GM21423 (cell line): Measurements from ENCODE around the gene ARHGAP29.

ENCODE experiments used
- ATAC-seq: cut with Tn5 transposase; IDR thresholded peaks from one replicate; pipeline ENCODE4 v1.9.1; 2021; ENCODE audit warnings: mild to moderate bottlenecking, moderate library complexity; ENCODE audit not compliant: unreplicated experiment

Gene ARHGAP29

DNA sequence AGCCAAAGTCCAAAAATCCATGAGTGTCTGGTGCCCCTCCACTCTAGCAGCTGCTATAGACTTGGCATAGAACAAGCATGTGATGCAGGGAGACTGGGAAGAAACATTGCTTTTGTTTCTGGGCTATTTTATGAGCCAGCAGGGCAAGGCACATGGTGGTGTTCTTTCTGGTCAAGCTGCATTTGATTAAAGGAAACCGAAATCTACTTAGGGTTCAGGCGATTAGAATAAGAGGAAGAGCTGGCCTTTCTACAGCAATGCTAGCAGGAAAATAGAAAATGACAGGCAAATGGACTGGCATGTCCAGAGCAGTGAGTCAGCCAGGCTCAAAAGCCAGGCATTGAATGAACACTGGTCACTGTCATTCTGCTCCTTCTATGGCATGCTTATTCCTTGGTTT is 28.5 kb upstream of the ARHGAP29 start:
- no peak for ATAC-seq

DNA sequence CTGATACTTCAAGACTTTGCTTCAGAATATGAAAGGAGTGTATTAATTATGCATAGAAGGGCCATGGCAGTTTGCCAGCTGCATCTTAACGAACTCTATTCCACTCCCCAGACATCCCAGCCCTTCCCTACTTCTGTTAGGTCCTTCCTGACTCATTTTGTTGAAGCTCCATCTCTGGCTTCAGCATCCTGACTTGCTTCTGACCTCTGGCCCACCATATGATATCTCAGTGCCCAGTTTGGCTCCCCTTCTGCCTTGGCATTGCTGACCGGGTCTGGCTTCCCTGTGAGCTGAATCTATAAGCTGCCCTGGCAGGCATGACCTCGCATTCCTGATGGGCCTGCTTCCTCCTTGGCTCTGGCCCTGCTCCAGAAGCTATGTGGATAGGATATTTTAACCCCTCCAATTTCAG is 27.6 kb upstream of the ARHGAP29 start:
- no peak for ATAC-seq

DNA sequence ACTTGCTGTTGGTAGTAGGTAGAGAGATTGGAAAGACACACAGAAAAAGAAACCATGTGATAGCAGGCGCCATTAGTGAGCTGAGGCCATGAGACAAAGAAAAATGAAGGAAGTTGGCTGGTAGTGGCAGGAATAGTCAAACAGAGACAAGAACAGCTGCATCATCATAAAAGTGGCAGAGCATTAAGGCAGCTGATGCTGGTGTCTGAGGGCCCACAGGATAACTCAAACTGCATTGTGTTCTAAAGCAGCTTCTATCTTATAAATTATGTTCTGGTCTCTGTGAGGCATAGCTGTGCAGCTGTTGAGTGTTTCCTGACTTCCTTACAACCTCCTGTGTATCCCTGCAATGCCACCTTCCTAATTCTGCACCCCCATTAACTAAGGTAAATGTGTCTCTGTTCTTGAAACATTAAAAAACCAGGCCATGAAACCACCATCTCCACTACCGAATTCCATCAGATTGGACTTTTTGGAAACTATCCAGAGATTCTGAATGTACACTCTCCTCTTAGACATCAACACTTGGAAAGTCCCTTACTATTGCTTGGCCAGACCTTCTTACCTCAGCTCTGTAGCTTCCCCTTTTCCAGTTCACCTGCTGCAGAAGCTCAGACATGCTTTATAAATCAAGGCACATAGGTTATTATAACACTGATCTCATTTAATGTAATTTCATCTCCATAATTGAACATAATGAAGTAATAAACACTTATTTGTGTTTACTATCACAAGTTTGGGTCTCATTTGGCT is 23.4 kb upstream of the ARHGAP29 start:
- no peak for ATAC-seq

DNA sequence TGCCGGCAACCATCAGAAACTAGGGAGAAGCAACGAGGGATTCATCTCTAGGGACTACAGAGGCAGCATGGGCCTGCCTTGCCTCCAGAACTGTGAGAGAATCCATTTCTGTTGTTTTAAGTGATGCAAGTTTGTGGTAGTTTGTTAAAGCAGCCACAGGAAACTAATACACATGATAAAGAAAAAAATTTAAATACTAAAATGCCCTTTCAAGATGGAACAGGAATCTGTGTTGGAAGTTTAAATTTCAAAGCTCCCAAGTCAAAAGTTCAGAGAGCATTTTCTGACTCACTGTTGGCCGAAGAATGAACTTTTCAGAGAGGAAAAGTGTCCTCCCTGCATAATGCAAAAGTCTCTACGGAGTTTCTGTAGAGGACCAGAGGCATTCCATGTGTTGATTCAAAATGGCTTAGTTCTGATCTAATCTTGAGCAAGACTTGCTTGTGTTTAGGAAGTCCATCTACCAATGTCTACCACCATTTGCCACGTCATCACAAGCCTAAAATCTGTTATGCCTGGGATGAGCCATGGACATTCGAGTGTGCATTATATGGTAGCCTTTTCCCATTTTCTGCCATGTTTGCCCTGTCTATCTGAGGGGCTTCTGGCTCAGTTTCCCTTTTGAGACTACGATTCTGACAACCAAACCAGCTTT is 22.4 kb upstream of the ARHGAP29 start:
- no peak for ATAC-seq

DNA sequence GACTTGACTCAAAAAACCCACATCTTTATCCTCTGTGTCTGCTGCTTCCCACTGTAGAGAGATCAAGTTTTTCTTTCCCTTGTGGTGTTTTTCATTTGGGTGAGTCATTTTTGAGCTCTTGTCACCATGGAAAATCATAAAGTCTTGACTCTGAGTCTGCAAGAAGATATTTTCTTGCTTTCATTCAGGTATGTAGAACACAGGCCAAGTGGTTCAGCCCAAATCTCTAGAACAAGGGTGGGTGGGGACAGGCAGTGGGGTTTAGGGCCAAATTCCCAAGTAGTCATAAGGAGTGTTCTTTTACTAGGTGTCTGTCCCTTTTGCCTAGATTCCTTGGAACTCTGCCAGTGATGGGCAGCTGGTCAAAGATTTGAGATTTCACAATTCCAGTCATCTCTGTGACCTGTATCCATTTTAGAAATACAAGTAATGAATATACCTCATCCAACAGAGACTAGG is 21.5 kb upstream of the ARHGAP29 start:
- no peak for ATAC-seq

DNA sequence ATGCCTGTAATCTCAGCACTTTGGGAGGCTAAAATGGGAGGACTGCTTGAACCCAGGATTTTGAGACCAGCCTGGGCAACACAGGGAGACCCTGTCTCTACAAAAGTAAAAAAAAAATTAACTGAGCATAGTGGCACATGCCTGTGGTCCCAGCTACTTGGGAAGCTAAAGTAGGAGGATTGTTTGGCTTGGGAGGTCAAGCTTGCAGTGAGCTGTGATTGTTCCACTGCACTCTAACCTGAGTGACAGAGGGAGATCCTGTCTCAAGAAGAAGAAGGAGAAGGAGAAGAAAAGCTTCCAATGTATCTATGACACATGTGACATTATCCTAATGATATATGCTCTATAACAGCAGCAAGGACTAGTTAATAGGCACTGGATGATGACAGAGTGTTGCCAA is 20.1 kb upstream of the ARHGAP29 start:
- ATAC-seq: no peak

DNA sequence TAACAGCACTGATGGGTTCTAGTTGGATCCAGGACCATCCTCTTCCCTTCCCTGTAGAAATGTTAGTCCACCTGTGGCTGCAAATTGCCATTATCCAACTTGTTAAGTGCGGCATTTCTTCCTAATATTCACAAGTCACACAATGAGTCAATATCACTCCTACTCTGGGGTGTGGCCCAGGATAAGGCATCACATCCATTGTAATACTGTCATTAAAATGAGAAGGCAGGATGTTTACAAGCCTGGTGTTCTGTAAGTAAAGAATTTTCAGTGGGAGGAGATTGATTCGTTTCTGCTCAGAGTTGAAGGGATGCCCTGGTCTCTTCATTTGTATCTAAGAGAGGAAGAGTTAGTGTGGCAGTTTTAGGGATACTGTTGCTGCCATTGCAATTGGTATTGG is 18.1 kb upstream of the ARHGAP29 start:
- ATAC-seq: no peak

DNA sequence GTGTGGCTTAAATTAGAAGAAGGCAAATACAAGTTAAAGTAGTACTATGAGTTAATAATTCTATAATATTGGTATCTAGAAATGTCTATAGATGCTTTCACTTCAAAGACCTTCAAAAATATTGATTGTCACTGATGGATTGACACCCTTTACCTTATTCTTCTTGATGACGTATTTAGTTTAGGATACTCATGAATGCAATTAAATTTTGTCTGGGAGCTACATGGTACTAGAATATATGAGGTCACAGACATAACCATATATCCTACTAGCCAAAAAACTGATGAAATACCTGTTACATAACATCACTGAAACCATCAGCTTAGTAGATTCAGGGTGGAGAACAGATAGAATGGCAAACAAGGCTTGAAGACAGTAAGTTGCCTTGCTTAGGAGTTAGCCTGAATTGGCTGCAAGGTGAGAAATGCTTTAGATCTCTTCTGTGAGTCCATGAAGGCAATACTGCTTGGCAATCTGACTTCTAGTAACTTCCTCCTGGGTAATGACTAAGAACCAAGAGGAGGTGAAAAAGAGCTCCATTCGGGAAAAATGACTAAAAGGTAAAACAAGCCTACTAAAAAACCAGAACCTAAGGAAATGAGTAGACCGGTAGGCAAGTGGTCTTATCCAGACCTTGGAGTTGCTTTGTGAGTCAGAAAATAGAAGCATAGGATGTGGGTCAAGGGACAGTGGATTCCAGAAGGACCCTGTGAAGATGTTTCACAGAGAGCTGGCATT is 16.9 kb upstream of the ARHGAP29 start:
- no peak for ATAC-seq

DNA sequence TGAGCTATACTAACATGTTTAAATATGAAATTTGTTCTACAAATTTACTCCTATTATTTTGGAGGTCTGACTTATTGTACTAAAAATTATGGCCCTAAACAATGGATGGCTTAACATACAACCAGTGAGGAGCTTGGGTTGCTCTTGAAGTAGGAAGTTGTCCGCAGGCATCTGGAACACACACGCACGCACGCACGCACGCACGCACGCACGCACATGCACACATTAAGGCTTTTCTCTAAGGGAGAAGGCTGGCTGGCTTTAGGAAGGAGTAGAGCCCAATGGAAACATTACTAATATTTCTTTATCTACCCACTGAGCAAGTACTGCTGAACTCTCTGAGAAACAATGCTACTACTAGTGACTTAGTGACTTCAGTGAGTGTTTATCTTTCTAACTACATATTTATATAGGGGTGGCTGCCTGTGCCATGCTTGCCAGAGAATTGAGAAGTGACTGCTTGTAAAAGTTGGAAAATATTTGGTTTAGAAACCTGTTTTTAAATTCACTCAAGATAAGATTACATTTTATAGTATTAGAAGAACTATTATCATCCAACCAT is 16.2 kb upstream of the ARHGAP29 start:
- ATAC-seq: no peak

DNA sequence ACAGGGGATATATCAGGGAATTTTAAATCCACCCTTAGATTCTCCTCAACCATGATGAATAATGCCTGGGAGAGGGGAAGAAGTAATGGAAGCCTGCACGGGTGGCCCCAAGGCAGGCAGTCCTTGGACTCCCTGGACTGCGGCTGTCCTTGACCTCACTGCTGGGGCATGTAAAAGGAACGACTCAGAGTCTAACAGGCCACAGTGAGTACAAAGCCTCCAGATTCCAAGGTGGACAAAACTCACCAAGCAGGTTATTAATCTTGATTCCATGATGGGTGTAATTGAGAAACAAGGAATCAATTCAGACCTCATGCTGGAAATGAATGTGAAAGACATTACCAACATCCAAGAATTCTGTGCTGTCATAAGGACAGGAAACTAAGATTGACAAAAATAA is 13.0 kb upstream of the ARHGAP29 start:
- ATAC-seq: no peak

DNA sequence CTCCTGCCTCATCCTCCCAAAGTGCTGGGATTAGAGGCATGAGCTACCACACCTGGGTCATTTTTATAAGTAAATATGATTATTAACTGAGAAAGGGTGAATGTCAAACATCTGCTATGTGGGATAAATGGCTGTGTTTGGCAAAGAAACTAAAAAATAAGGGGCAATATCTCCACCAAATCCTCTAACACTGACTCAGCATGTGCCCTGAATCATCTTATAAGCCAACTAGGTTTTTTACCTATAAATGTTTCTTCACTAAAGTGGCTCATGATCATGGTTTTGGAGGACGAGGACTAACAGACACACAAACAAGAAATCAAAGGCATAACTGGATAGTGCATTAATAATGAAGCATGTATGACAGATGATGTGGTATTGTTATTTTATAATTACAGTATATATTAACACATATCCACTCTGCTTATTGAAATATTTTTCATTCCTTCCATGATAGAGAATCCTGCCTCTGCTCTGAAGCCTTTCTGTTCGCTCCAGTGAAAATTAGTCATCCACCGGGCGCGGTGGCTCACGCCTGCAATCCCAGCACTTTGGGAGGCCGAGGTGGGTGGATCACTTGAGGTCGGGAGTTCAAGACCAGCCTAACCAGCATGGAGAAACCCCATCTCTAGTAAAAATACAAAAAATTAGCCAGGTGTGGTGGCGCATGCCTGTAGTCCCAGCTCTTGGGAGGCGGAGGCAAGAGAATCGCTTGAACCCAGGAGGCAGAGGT is 11.7 kb upstream of the ARHGAP29 start:
- no peak for ATAC-seq

DNA sequence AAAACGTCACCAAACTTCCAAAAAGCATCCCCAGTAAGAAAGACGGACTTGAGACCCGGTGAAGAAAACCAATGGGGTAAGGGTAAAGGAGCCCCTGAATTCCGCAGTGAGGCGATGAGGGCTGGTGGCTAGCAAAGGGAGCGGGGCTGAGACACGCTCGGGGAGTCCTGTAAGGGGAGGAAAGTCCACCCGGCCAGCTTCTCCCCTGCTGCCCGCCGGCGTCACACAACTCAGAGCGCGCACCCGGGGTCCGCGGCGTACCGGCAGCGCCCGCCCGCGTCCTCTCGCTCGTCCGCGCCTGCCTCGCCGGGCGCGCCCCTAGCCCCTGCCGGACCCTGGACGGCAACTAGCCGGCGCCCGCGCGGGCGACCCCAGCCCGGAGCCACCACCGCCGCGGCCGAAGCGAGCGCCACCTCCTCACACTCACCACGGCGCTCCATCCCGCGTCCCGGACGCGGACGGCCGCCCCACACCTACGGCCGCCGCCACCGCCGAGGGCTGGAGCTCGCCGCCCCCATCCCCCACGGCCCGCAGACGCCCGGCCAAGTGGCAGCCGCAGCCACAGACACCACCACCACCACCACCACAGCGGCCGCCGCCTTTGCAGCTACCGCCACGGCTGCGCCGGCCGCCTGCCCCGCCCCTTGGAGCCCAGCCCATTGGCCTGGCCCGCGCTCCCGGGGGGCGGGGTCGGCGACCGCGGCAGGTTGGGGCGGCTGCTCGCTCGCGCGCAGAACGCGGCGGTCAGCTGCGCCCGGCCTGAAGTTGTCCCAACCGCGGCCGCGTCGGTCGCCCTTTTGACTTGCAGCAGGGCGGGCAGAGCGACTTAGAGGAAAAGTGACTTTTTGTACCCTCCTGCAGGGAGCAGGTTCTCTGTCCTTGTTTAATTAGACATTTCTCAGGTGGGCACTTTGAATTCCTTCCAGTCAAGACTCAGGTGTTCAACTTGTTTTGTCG is 10.0 kb upstream of the ARHGAP29 start:
- peak; percentile 70 for ATAC-seq

DNA sequence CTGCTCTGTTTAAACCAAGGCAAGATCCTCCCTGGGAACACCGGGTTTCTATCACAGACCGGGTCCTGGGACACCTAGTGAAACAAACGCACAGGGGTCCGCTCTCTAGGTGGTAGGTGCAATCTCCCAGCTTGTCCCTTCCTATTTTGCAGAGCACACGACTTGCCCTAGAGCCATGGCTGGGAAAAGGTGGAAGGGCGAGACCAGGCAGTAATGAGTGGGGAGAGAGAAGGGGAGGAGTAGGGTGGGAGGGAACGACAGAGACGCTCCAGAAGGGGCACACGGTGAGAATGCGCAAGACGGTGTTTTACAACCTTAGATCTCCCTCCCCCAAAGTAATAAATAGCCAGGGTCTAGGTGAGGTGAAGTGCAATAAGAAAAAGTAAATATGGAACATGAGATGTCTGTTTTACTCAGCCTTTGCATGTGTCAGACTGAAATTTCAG is 9.3 kb upstream of the ARHGAP29 start:
- ATAC-seq: no peak

DNA sequence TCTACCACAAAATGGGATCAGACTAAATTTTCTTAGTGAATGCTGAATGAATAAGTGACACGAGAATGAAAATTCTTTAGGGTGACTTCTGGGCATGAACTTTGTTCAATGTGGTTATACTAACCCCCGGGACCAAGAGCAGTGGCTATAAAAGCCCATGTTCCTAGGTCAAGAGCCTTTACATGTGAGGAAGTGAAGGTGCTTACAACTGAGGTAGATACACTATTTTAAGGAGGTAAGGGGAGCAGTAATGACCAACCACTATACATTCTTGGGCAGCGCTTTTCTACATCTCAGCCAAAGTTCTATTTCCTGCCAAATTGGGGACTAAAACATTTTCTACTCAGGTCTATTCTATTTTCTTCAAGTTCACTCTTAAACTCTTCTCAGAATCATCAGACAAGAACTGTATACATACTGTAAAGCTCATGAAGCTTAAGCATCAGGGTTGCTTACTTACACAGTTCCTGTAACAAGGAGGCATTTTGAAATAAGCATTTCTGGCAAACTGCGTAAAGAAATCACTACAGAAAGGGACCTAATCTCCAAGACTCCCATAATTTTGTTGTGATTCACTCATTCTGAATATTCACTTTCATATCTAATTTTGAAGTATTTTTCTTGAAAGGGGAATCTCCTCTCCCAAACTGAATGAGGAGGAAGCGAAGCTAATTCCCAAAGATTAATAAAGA is 8.5 kb upstream of the ARHGAP29 start:
- no peak for ATAC-seq

DNA sequence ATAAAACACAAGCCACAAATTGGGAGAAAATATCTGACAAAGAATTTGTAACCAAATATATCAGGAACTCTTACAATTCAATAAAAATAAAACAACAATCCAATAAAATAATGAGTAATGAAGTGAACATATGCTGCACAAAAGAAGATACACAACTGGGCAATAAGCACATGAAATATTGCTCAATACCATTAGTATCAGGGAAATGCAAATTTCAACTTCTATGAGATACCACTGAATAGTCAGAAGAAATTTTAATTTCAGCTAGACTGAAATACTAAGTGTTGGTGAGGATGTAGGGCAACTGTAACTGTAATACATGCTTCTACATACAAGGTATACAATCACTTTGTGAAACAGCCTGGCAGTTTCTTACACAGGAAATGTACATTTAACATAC is 7.4 kb upstream of the ARHGAP29 start:
- ATAC-seq: no peak

DNA sequence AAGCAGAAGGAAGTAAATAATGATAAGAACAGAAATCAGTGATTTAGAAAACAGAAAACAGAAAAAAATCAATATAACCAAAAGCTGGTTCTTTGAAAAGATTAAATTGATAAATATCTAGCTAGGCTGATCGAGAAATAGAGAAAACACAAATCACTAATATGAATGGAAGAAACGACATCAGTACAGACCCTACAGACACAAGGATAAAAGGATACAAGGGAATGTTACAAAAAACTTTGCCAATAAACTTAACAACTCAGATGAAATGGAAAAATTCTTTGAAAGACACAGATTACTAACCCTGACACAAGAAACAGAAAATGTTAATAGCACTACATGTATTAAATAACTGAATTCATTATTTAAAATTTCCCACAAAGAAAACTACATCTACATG is 6.3 kb upstream of the ARHGAP29 start:
- ATAC-seq: no peak

DNA sequence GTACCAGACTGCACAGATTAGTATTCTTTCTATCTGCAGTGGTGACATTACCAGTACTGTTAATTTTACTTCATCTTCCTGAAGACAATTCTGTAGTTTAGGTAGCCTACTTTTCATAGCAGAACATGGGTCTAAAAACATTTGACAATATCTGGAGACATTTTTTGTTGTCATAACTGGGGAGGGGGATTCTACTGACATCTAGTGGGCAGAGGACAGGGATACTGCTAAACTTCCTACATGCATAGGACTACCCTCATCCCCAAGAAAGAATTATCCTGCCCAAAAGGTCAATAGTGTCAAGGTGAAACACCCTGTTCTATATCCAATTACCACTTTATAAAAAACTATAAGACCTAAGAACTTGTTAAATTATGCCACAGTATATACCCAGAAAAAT is 3.4 kb upstream of the ARHGAP29 start:
- no peak for ATAC-seq

DNA sequence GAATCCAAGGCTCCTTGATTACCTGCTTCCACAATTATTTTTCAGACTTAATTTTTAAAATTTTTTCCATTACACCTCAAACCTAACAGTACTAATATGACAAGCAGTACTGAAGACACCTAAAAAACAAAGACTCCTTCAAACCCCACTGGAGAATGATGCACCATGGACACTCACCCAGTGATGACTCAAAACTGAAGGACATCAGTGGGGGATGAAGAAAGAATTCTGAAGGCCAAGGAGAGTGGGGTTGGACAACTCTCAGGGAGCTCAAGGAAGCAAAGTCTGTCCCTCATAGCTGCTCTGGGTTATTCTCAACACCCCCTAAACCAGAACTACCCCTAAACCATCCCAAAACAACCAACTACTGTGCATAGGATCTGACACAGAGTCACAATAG is 2.4 kb upstream of the ARHGAP29 start:
- ATAC-seq: no peak

DNA sequence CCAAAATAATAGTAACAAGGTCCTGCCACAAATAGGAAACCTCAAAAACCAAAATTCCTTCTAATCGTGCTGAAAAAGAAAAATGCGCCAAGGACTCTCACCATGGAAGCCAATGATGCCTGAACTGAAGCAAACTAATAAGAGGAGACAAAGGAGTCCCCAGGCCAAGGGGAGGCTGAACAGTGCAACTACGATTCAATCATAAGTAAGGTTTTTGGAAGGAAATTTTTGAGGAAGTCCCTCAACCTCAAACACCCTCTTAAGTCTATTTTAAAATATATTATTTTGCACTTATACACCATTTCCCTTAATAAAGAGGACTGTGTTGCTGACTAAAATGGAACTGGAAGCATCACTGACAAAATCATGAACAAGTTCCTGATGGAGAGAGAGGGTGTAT is 1.7 kb upstream of the ARHGAP29 start:
- ATAC-seq: no peak
